K562 (cell line): Measurements from ENCODE around the gene BNC2. TPM values are rescaled to one million over a fixed set of nuclear protein-coding genes. Genes with fewer than 3 reads are reported as not detected.

Source experiments
- ATAC-seq: fragments of 200-7000 bp; cut with Tn5 transposase; 3 replicates; pipeline ENCODE4 v1.9.1; 2020; ENCODE audit warnings: moderate library complexity
- BruUV-seq: library from RNA; stranded (reverse); fragments of 400-500 nt; replicated peaks from 2 replicates; lab custom pipeline; 2021; lab: Mats Ljungman, UMichigan
- CTCF ChIA-PET: fragments of 300-600 bp; formaldehyde crosslinking; extraction: SDS; loops from one replicate; lab custom pipeline; 2021; ENCODE audit warnings: low intra/inter-chr PET ratio; lab: Yijun Ruan, JAX
- POLR2A ChIA-PET: fragments of 300-600, 350-650 bp; sonication (Branson Sonifier 250); formaldehyde crosslinking; extraction: SDS; loops from one replicate; lab custom pipeline; 2021; ENCODE audit warnings: antibody characterized with exemption, inconsistent platforms; lab: Yijun Ruan, JAX
- DNase-seq, 4 experiments: peaks; one replicate each; pipeline versions ENCODE4 v3.0.0 to v3.0.0-alpha.2; 2011 to 2018; ENCODE audit warnings: low spot score in 3 of 4, mixed read lengths in 3 of 4; ENCODE audit errors: extremely low read depth in 1 of 4
- FAIRE-seq: peaks from 2 replicates; lab custom pipeline; 2011; peaks lifted over from hg19 to GRCh38; lab: Jason Lieb, UNC
- H2AFZ ChIP-seq: 2 replicates; pipeline ENCODE4 v1.6.0; 2011; ENCODE audit warnings: low read depth, low read length, control low read depth, inconsistent platforms
- H3K27ac ChIP-seq: fragments of 200-600 bp; 3 replicates; pipeline ENCODE4 v1.8.0; 2011; ENCODE audit warnings: low read depth, mild to moderate bottlenecking, control low read depth, inconsistent platforms, low read length, moderate library complexity, mixed read lengths; ENCODE audit errors: extremely low read depth
- H3K27me3 ChIP-seq, 2 experiments: fragments of 300-600 bp in 1 of 2; 2 replicates in 1 of 2; 3 replicates in 1 of 2; pipeline versions ENCODE4 v1.6.0 to v1.8.0; 2011; ENCODE audit warnings: inconsistent platforms in 2 of 2, low read length in 2 of 2, mild to moderate bottlenecking in 1 of 2, mixed read lengths in 1 of 2, moderate library complexity in 1 of 2; ENCODE audit not compliant: control insufficient read depth in 2 of 2, insufficient read depth in 2 of 2
- H3K36me3 ChIP-seq: fragments of 300-600 bp; 3 replicates; pipeline ENCODE4 v1.8.0; 2011; ENCODE audit warnings: mild to moderate bottlenecking, low read length, inconsistent platforms; ENCODE audit not compliant: control insufficient read depth, insufficient read depth
- H3K4me1 ChIP-seq, 2 experiments: fragments of 200-600 bp in 1 of 2; replicated peaks in 1 of 2; 2 replicates in 1 of 2; 3 replicates in 1 of 2; pipeline versions ENCODE4 v1.5.1 to v1.8.0; 2011; ENCODE audit warnings: inconsistent platforms in 2 of 2, low read length in 2 of 2, mild to moderate bottlenecking in 1 of 2, mixed read lengths in 1 of 2, moderate library complexity in 1 of 2; ENCODE audit not compliant: control insufficient read depth in 2 of 2, insufficient read depth in 2 of 2
- H3K4me2 ChIP-seq: 2 replicates; pipeline ENCODE4 v1.6.1; 2011; ENCODE audit warnings: low read length, control low read depth, inconsistent platforms, mixed read lengths; ENCODE audit not compliant: insufficient read depth
- H3K4me3 ChIP-seq: fragments of 200-600 bp; sonication (generic), shearing (Covaris generic); 2 replicates; pipeline ENCODE4 v1.5.1; 2016; ENCODE audit warnings: control low read depth, inconsistent platforms
- H3K79me2 ChIP-seq: fragments of 200-600 bp; 3 replicates; pipeline ENCODE4 v1.8.0; 2011; ENCODE audit warnings: low read length, inconsistent platforms; ENCODE audit not compliant: control insufficient read depth, insufficient read depth
- H3K9ac ChIP-seq, 2 experiments: 2 replicates each; pipeline versions ENCODE4 v1.6.0 to v1.6.1; 2011; ENCODE audit warnings: low read depth in 2 of 2, low read length in 2 of 2, control low read depth in 1 of 2, inconsistent platforms in 1 of 2, mild to moderate bottlenecking in 1 of 2, mixed read lengths in 1 of 2; ENCODE audit not compliant: insufficient read depth in 1 of 2
- H3K9me1 ChIP-seq: one replicate; pipeline ENCODE4 v1.6.0; 2011; ENCODE audit warnings: inconsistent platforms, mild to moderate bottlenecking, low read length, moderate library complexity; ENCODE audit not compliant: control insufficient read depth, insufficient read depth
- H3K9me3 ChIP-seq: replicated peaks from 2 replicates; pipeline ENCODE4 v1.5.1; 2011; ENCODE audit warnings: low read depth, low read length, inconsistent platforms; ENCODE audit not compliant: control insufficient read depth, insufficient read depth
- H4K20me1 ChIP-seq: replicated peaks from 2 replicates; pipeline ENCODE4 v1.6.1; 2011; ENCODE audit warnings: low read length, inconsistent platforms, mixed read lengths; ENCODE audit not compliant: control insufficient read depth, insufficient read depth
- ARID4B ChIP-seq: sonication (generic); formaldehyde crosslinking; IDR thresholded peaks from 2 replicates; pipeline ENCODE4 v1.8.0; 2022; ENCODE audit warnings: mild to moderate bottlenecking, missing genetic modification reagents
- CBX8 ChIP-seq: fragments of 200-600 bp; sonication (generic); IDR thresholded peaks from 2 replicates; pipeline ENCODE4 v1.6.1; 2012; ENCODE audit warnings: borderline replicate concordance, mixed run types, low read depth, mild to moderate bottlenecking, moderate library complexity, mixed read lengths, low read length, control low read depth, inconsistent platforms; ENCODE audit not compliant: poor library complexity, severe bottlenecking; ENCODE audit errors: extremely low read depth
- CEBPZ ChIP-seq: fragments of 150-350 bp; IDR thresholded peaks from 2 replicates; pipeline ENCODE4 v1.6.1; 2014; ENCODE audit warnings: low read depth, mild to moderate bottlenecking, low read length, borderline replicate concordance
- FOXA1 ChIP-seq: fragments of 450-650 bp; IDR thresholded peaks from 2 replicates; pipeline ENCODE4 v1.6.1; 2016; ENCODE audit warnings: mild to moderate bottlenecking, borderline replicate concordance
- HINFP ChIP-seq: fragments of 450-650 bp; conservative IDR thresholded peaks from 2 replicates; pipeline ENCODE4 v1.6.1; 2016; ENCODE audit warnings: missing genetic modification characterization, low read depth, mild to moderate bottlenecking, control low read depth, missing compliant biosample characterization
- NCOA4 ChIP-seq: fragments of 450-650 bp; IDR thresholded peaks from 2 replicates; pipeline ENCODE4 v1.6.1; 2018; ENCODE audit warnings: mild to moderate bottlenecking; ENCODE audit not compliant: partially characterized antibody
- ZNF398 ChIP-seq: fragments of 250-450 bp; sonication (Bioruptor Pico); IDR thresholded peaks from 2 replicates; pipeline ENCODE4 v1.8.0; 2021; ENCODE audit warnings: moderate library complexity, mild to moderate bottlenecking, inconsistent platforms
- whole genome bisulfite sequencing: fragments of 100-300 bp; shearing (Covaris generic); methylation state at CpG from one replicate; pipeline ENCODE4 v1.1.6; 2016; ENCODE audit warnings: low coverage, mixed read lengths; ENCODE audit not compliant: insufficient coverage; ENCODE audit errors: missing lambda C conversion rate; 5-methylcytosine and 5-hydroxymethylcytosine counted together
- in situ Hi-C: fragments of 300-500 bp; cut with MboI; formaldehyde crosslinking; loops from 4 replicates; pipeline ENCODE4 v1.15.0; 2018; ENCODE audit warnings: inconsistent platforms, mixed read lengths
- intact Hi-C: fragments of 100-400 bp; cut with micrococcal nuclease; formaldehyde crosslinking; loops from 2 replicates; pipeline ENCODE4 v1.14.2; 2022
- polyA plus RNA-seq, 8 experiments: library from polyadenylated mRNA; depleted of rRNA in 4 of 8; stranded (reverse) in 5 of 8; unstranded in 3 of 8; fragments of >200 nt; fragmentation: Nextera tagmentation in 2 of 8; fragmentation: Illumina TruSeq in 1 of 8; extraction: Ambion mirVana in 2 of 8; extraction: Trizol in 1 of 8; gene quantifications; 2 replicates each; pipeline versions ENCODE4 v1.2.1 to v1.2.3, GENCODE V29; 2011 to 2014; ENCODE audit warnings: inconsistent platforms in 1 of 8, missing spikeins in 1 of 8
- total RNA-seq, 7 experiments: library from RNA; depleted of rRNA in 6 of 7; stranded (reverse); fragments of >200 nt in 6 of 7; fragmentation: Illumina TruSeq in 2 of 7; extraction: Trizol in 2 of 7; gene quantifications; 2 replicates each; pipeline versions ENCODE4 v1.2.1 to v1.2.3, GENCODE V29; 2011 to 2021; ENCODE audit warnings: low replicate concordance in 1 of 7

The BNC2 gene
- total and polyA plus RNA-seq, 9 of the 15 experiments (the other 6 are each of a cell fraction or from before 2014, with no cell fraction given): not detected

- no peak for TF ChIP-seq CEBPZ
Measured at GRCh38 chr9:16509997-16510396, 360.5 kb downstream of the BNC2 start (continued).

GRCh38 chr9:16505199-16505598 lies 365.3 kb downstream of the BNC2 start:
- in situ Hi-C loops (no loop called here), intact Hi-C loops (no loop called here)
- DNase-seq (no peak), ATAC-seq (no peak)
- no peak overlapping the region for H3K4me2 ChIP-seq
- H3K79me2 ChIP-seq: no peaks in the 10 kb centered on the region
- ChIA-PET CTCF (no interaction called here), POLR2A (no interaction called here)
- H3K9me1 ChIP-seq: no peaks in the 10 kb centered on the region
- no peak overlapping the region for H3K9ac ChIP-seq
- WGBS: 0% methylated on average over 2 of the region's 2 CpGs
- no peak overlapping the region for H3K27ac ChIP-seq
- H3K4me3 ChIP-seq: no peak overlapping the region
- TF ChIP-seq NCOA4: no peak
- TF ChIP-seq CBX8: no peak
- TF ChIP-seq ZNF398 (CRISPR knock-in tag): no peak
- no peak for TF ChIP-seq ARID4B (CRISPR knock-in tag)
- no peak for TF ChIP-seq HINFP (tag)
- TF ChIP-seq FOXA1: no peak
- TF ChIP-seq, all 486 proteins: peak for 0
- no peaks in the 10 kb centered on the region for H3K9me3 ChIP-seq
- no peak for FAIRE-seq
- H3K36me3 ChIP-seq: no peaks in the 10 kb centered on the region
- no peaks in the 10 kb centered on the region for H3K4me1 ChIP-seq
- H2AFZ ChIP-seq: no peak overlapping the region
- no peaks in the 10 kb centered on the region for H3K27me3 ChIP-seq
- no TSS peak for BruUV-seq
- no peaks in the 10 kb centered on the region for H4K20me1 ChIP-seq
